LHCN-M2 (cell line): ENCODE results near the gene TROAP. TPM values are rescaled to one million over a fixed set of nuclear protein-coding genes. Genes with fewer than 3 reads are reported as not detected.
A peak's percentile ranks its signal among the peaks of the same experiment; 100 is the strongest.
"Not testable (repeated sequence)": the region's sequence is repeated elsewhere in the genome, so short reads cannot be mapped to it uniquely, and the experiment has no call there.

Source experiments
- DNase-seq: peaks from one replicate; pipeline ENCODE4 v3.0.0-alpha.2; 2012; ENCODE audit warnings: low read depth
- total RNA-seq: library from RNA; depleted of rRNA; stranded (reverse); fragments of >200 nt; gene quantifications from 2 replicates; pipeline ENCODE4 v1.2.3, GENCODE V29; 2014; rRNA removed

Gene TROAP
- total RNA-seq, 1 experiment from 2014 or later: 30.0 TPM

DNA sequence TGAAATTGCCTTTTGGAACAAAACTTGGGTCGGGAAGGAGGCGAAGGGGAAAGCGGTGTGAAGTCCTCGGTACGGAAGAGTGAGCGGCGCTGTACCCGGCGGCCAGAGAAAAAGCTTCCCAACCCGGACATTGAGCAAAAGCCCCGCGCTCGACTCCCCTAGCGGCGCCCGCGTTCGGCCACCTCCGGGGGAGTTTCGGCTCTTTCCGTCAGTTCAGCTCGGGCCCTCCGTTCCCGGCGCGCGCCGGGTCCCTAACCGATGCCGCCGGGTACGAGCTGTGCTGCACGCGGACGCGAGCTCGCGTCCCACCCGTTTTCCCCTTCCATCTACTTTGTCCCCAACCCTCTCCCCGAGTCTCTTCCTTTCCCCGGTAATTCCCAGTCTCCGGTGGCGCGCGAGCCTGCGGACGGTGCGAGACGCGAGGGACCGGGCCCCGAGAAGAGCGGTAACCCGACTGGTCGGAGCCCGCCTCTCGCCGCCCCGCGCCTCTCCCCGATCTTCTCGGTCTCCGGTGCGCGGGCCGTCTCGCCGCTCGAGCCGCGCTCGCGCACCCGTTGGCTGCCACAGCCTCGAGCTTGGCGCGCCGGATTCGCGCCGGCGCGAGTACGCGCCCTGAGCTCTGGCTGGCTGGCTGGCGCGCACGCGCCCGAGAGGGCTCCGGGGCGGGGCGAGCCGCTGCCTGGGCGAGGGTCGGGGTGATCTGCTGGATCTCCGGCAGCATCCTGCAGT is 43.8 kb downstream of the TROAP start:
- peak; percentile 94 for DNase-seq

DNA sequence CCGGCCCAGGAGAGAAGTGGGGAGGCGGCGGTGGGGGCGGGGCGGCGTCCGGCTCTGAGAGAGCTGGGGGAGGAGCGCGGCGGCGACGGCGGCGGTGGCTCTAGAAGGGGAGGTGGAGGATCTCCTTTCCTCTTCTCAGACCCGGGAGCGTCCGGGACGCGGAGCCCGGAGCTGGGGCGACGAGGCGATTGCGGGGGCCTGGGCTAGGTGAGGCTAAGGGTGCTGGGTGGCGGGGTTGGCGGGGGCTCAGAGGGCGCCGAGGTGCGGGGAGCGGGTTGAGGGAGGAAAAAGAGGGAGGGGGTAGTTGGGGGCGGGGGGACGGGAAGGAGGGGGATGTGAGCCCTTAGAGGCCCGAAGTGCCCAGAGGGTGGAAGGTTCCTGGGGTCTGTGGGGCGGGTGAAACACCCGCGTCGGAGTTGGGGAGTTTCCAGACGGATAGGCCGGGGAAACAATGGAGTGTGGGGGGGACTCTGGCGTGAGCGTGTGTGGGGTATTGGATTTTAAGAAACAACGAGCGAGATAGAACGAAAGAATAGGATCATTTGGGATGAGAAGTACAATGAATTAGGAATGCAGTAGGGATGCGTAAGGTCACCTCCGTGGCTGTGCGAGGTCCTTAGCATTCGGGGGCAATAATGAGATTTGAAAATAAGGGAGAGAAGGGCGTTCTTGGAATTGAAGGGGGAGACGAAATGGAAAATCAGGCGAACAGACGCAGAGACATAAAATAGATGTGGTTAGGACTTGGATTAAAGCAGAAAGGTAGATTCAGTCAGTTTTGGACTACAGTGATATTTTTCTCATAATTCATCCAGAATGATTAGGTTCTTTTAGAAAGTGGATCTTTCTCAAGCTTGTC is 44.6 kb downstream of the TROAP start, which contains the start of gene SPATS2:
TSS of gene SPATS2 (plus strand) at position 82 of the 859 bp plus-strand sequence. CDS start 93,551 bp downstream, outside the sequence.
- DNase-seq: no peak

DNA sequence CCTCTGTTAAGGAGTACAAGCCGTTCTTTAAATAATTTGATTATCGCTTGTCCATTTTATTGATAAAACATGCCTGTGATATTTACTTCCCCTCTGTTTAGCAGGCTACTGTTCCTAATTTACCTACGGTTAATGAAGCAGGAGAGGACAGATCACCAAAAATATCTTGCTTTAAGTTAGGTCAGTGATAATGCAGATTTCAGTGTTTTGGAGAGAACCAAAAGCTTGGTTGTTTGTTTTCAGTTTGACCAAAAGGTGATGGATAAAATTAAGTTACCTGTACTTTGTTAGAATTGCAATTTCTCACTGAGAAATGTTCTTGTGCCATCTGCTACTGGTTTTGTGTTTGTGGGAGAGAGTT is 45.2 kb downstream of the TROAP start:
- no peak for DNase-seq

DNA sequence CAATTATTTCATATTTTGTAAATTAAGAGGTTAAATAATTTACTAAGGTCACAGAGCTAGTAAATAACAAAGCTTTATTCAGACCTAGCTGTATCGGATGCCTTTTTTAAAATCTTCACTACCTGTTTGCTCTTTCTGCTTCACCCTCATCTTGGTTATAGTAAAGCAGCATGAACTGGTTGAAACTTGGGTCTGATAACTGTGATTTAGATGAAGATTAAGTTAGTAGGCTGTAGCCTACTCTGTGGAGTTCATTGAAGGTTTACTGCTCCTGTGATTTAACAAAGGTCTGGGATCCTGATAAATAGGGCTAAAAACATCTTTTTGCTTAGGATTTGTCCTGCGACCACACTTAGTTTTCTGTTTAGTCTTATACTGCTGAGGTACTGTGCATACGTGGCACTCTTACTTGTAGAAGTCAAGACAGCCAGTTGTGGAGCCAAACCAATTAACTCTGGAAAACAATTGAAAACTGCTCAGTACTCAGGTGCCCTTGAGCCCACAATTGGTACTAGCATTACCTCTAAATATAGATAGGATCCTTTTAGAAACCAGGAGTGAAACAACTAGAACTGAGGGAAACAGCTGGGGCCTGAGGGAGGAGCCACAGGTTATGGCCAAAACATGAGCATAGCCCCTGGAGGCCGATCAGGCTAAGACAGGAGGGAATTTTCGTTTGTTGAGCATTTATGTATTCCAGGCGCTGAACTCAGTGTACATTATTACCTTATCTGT is 46.5 kb downstream of the TROAP start:
- peak; percentile 68 for DNase-seq

DNA sequence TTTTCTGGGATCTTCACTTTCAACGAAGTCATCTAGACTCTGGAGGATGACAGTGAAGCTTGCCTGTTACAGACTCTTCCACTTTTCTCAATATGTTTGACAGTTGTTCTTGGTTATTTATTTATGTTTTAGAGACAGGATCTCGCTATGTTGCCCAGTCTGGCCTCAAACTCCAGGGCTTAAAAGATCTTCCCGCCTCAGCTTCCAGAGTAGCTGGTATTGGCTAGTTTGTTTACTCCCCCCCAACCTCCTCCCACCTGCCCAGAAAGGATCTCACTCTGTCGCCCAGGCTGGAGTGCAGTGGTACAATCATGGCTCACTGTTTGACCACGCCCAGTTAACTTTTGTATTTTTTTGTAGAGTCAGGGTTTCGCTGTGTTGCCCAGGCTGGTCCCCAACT is 47.5 kb downstream of the TROAP start:
- no peak for DNase-seq

DNA sequence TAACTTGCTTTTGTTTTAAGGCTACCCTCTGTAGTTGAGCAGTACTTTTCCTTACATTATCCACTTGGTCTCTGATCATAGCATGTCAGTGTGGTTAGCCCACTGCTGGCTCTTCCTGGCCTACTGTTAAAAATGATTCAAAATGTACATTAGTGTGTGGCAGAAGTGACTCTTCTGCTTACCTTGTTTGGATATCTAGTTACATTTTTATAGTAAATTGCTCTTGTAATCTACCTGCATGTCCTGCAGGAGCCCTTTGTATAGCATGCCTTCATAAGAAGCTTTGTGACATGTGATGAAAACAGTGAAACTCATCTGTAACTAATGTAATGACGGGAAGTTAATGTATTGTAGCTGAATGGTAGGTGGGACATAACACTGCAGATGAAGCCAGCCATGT is 52.4 kb downstream of the TROAP start:
- no peak for DNase-seq

DNA sequence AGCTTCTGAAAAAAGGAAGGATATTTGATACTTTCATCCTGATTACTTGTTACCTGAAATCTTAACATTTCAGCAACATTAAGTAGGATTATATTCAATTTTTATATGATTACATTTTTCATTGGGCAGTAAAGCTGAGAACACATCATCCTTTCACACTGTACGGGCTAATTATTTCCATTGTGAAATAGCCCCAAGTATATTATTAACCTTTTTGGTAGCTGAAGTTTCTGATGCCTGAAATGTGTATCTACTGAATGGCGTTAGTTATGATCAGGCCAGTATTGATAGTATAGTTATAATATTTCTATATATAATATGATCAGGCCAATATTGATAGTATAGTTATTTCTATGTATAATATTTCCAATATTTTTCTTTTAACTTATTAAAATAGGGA is 54.3 kb downstream of the TROAP start:
- DNase-seq: no peak

DNA sequence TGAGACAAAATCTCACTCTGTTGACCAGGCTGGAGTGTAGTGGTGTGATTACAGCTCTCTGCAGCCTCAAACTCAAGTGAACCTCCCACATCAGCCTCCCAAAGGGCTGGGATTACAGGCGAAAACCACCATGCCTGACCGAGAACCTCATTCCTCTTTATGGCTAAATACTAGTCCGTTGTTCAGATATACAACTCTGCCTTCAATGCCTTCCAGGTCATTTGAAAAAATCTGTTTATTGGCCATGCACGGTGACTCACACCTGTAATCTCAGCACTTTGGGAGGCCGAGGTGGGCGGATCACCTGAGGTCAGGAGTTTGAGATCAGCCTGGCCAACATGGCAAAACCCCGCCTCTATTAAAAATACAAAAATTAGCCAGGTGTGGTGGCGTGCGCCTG is 57.1 kb downstream of the TROAP start:
- not testable (repeated sequence) for DNase-seq

Other genes starting within 250 kb of the TROAP start
- 0.06 TPM in 1 of 2 replicates, not detected in the other for gene DHH, start 228.5 kb upstream of the TROAP start, total RNA-seq
- gene LMBR1L, start 212.4 kb upstream of the TROAP start, total RNA-seq: 20.5 and 25.0 TPM in 2 replicates
- 3,747 and 3,781 TPM in 2 replicates for gene TUBA1B, start 191.9 kb upstream of the TROAP start, total RNA-seq
- 953 and 1,210 TPM in 2 replicates for gene TUBA1A, start 134.2 kb upstream of the TROAP start, total RNA-seq
- 1,345 and 1,346 TPM in 2 replicates for gene TUBA1C, start 58.2 kb upstream of the TROAP start, total RNA-seq
- 0.11 and 0.26 TPM in 2 replicates for gene PRPH, start 28.1 kb upstream of the TROAP start, total RNA-seq
- 0.19 and 0.46 TPM in 2 replicates for gene C1QL4, start 13.9 kb downstream of the TROAP start, total RNA-seq
- gene DNAJC22, start 23.6 kb downstream of the TROAP start, total RNA-seq: 1.1 and 1.4 TPM in 2 replicates
- 25.7 and 27.6 TPM in 2 replicates for gene SPATS2, start 44.2 kb downstream of the TROAP start, total RNA-seq
- gene KCNH3, start 215.8 kb downstream of the TROAP start, total RNA-seq: 0.11 TPM in 1 of 2 replicates, not detected in the other
- 62.6 and 67.3 TPM in 2 replicates for gene MCRS1, start 244.9 kb downstream of the TROAP start, total RNA-seq